Posterior cingulate gyrus (tissue), 11 donors: ENCODE results near the gene PJVK.
"Not testable (repeated sequence)": the region's sequence is repeated elsewhere in the genome, so short reads cannot be mapped to it uniquely, and the experiment has no call there.

Source experiments
- DNase-seq, 10 donors: peaks; one replicate each; pipeline versions ENCODE4 v3.0.0 to v3.0.0-alpha.2; 2020 to 2021; ENCODE audit warnings: mixed read lengths in 3 of 10
- intact Hi-C: fragments of 100-400 bp; cut with DNase I; formaldehyde crosslinking; loops from one replicate; pipeline ENCODE4 v1.15.1; 2023

PJVK gene

GRCh38 chr2:178426388-178426787 lies 24.8 kb upstream of the PJVK start:
- intact Hi-C loops = no loop called here
- DNase-seq = no peak

- DNase-seq = no peak
- intact Hi-C loops = no loop called here
Measured at GRCh38 chr2:178427458-178427857, 23.7 kb upstream of the PJVK start.

GRCh38 chr2:178428396-178428806 lies 22.8 kb upstream of the PJVK start:
- intact Hi-C loops = no loop called here
- DNase-seq = no peak

GRCh38 chr2:178429336-178429735 lies 21.8 kb upstream of the PJVK start:
- DNase-seq = no peak

GRCh38 chr2:178436662-178437061 lies 14.5 kb upstream of the PJVK start:
- intact Hi-C loops = no loop called here
- no peak for DNase-seq

More at GRCh38 chr2:178429336-178429735, 21.8 kb upstream of the PJVK start:
- intact Hi-C loops = no loop called here

- intact Hi-C loops = no loop called here
- no peak for DNase-seq
Measured at GRCh38 chr2:178441426-178441825, 9.8 kb upstream of the PJVK start.

- intact Hi-C loops = no loop called here
- no peak for DNase-seq
Measured at GRCh38 chr2:178448968-178449661, 2.1 kb upstream of the PJVK start.

GRCh38 chr2:178449700-178450523 lies 1.3 kb upstream of the PJVK start:
- DNase-seq = no peak
- intact Hi-C loops = no loop called here

- intact Hi-C loops = no loop called here
- peak in 2 of 10 donors; percentile 30 to 55 for DNase-seq
Measured at GRCh38 chr2:178450524-178450773, 729 bp upstream of the PJVK start.

GRCh38 chr2:178452334-178452733 lies 1.2 kb downstream of the PJVK start:
- DNase-seq = no peak
- intact Hi-C loops = no loop called here

GRCh38 chr2:178452870-178453269 lies 1.7 kb downstream of the PJVK start:
- intact Hi-C loops = no loop called here
- no peak for DNase-seq

GRCh38 chr2:178455947-178456346 lies 4.8 kb downstream of the PJVK start:
- no peak for DNase-seq
- intact Hi-C loops = no loop called here

GRCh38 chr2:178457390-178457886 lies 6.3 kb downstream of the PJVK start:
- intact Hi-C loops = no loop called here
- DNase-seq = peak in 1 of 10 donors; percentile 56

GRCh38 chr2:178469219-178469849 lies 18.2 kb downstream of the PJVK start:
- intact Hi-C loops = no loop called here
- no peak for DNase-seq

GRCh38 chr2:178471313-178471712 lies 20.1 kb downstream of the PJVK start:
- DNase-seq, intact Hi-C loops: not testable (repeated sequence)

GRCh38 chr2:178473373-178473772 lies 22.2 kb downstream of the PJVK start:
- DNase-seq = no peak
- intact Hi-C loops = no loop called here

GRCh38 chr2:178473931-178474330 lies 22.8 kb downstream of the PJVK start:
- intact Hi-C loops = no loop called here
- no peak for DNase-seq

- intact Hi-C loops = no loop called here
Measured at GRCh38 chr2:178474560-178474959, 23.4 kb downstream of the PJVK start.

GRCh38 chr2:178476477-178476876 lies 25.3 kb downstream of the PJVK start:
- DNase-seq = no peak
- intact Hi-C loops = no loop called here

More at GRCh38 chr2:178474560-178474959, 23.4 kb downstream of the PJVK start:
- no peak for DNase-seq

GRCh38 chr2:178477443-178478129 lies 26.4 kb downstream of the PJVK start:
- DNase-seq = no peak
- intact Hi-C loops = loop anchor here (1.0 kb wide), 1 partner anchor 26 kb away; the partner anchor contains the start of genes PJVK and PRKRA

GRCh38 chr2:178478130-178478438 lies 26.9 kb downstream of the PJVK start:
- DNase-seq = no peak
- intact Hi-C loops = loop anchor here (1.0 kb wide), 1 partner anchor 27 kb away; the partner anchor contains the start of genes PJVK and PRKRA
